ENCODE results near the gene UNKL.
"Not testable (repeated sequence)": the region's sequence is repeated elsewhere in the genome, so short reads cannot be mapped to it uniquely, and the experiment has no call there.

UNKL gene

DNA sequence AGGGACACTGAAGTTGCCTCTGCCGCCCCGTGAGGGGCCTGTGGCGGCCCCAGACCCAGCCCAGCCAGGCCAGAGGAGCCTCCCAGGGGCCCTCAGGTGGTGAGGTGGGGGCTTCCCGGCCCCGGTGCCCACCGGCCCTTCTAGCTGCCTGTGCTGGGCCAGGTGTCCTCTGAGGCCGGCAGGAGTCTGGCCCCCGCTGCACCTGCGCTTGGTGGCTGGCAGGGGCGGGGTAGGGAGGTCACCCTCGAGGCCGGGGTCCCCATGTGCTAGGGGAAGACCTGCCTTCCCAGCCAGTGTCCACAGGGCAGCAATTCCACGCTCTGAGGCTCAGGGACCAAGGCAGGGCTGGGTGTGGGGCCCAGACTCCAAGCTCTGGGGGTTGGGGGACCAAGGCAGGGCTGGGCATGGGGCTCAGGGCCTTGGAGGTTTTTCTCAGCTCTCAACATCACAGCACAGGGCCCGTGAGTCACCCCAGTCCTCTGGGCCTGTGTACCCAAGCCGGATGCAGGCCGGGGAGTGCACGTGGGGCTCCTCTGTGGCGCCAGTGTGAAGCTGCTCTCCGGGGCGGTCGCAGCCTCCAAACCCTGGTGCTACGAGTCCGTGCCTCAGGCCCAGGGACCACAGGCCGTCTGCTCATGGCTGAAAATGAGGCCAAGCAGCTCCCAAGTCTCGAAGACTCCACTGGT, 31.2 kb upstream of the UNKL start:
- no peak for DNase-seq

DNA sequence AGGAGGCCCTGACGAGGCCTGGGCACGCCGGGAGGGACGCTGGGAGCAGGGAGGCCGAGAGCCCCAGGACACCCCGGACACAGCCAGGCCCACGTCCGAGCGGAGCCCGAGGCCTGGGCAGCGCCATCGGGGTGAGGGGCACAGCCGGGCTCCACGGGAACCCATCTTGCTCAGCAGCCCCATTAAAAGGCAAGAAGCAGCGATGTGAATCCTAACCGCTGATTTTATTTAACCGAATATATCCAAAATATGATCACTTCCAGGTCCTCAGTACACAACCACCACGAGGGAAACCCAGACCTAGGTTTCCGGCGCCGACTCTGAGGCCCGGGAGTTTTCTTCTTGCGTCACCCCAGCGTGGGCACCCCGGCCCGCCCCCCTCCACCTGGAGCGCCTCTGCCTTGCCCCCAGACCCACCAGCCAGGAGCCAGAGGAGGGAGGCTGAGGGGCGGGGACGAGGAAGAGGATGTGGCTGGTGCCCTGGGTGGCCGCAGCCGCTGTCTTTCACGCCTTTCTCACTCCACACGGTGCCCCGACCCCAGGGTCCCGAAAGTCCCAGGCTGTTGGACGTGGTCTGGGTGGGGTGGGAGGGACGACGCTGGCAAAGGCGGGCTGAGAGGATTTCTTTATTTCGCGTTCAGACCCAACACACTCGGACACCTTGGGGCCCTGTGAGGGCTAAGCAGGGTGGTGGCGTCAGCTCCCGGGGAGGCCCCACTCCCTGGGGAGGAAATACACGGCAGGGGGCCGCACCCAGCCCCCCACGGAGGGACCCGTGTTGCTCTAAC, 30.4 kb upstream of the UNKL start:
- DNase-seq = no peak

DNA sequence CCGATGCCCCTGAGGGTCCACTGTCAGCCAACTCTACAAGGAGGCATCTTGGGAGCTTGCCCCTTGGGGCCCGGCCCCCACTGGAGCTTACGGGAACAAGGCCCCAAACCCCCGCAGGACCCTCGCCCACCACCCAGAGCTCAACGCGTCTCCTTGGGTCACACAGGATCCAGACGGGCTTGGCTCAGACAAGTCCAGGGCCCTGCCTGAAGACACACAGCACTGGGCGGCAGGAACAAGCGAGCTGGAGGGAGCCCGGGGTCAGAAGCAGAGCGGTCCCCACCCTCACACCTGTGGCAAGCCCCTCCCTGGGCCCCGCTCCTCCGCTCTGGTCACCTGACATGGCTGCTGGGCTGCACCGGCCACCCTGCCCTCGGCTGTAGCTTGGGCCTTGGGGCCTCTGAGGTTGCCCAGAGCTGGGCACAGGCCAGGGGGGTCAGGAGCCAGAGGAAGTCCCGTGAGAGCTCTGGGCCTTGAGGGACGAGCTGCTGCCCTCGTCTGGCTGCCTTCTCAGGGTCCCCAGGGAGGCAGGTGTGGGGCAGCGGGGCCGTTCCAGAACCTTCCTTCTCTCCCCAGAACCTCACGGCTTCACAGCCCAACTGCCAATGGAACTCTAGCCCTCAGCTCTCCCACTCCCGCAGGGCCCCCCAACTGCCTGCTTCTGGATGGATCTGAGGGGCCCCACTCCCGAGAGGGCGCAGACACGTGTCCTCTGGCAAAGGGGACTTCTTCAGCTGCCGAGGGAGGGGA, 29.7 kb upstream of the UNKL start, which contains the start of gene CCDC154:
Gene CCDC154 (minus strand): TSS at position 577 of the 750 bp plus-strand sequence. CDS start 234 bp downstream, at position 343.
- no peak for DNase-seq

DNA sequence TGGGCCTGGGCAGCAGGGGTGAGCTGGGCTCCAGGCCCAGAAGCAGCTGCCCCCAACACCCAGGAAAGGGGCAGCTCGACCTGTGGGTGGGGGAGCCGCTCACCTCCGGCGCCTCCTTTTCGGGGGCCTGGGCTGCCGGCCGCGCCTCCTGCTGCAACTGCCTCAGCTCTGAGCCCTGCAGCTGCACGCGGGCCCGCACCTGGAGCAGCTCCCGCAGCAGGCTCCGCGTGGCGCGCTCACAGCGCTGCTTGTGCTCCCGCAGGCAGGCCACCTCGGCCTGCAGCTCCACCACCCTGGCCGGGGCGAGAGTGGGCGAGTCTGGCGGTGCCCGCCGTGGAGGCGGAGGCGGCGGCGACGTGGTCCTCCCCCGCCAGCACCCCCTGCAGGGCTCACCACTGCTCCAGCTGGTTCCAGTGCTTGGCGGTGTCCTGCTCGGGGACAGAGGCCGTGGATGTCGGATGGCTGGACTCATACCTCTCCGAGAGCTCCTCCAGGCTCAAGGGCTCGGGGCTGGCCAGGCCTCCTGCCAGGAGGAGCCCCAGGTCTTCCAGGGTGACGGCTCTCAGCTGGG, 29.0 kb upstream of the UNKL start:
- no peak for DNase-seq

DNA sequence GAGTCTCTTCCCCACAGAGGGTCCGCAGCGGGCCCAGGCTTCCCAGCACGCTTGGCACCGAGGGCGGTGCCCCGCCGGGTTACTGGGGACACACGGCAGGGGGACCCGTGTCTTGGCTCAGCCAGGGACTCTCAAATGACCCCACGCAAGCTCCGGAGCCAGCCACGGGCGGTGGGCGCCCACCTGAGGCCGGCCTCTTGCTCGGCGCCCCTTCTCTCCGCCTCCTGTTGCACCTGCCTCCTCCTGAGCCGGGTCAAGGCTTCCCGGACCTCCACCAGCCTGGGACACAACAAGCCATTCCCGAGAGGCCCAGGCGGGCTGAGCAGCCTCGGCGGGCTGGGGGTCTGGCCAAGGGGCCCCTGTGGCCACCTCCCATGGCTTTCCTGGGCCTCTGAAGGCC, 28.2 kb upstream of the UNKL start:
- no peak for DNase-seq

DNA sequence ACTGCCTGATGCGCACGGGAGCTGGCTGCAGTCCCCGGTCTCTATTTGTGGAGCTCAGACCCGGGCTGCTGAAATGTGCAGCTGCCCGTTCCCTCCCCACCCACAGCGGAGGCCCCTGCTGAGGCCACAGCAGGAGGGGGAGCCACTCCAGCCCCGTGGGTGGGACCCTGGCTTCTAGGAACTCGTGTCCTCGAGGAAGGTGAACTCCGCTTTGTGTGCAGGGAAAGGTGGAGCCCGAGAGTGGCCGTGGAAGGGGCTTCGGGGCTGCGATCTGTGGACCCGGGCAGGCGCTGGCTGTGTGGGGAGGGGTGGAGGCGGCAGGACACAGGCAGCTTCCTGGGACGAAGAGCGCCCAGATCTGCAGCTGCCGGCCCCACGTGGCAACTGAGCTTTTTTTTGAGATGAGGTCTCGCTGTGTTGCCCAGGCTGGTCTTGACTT, 26.9 kb upstream of the UNKL start:
- DNase-seq = no peak

DNA sequence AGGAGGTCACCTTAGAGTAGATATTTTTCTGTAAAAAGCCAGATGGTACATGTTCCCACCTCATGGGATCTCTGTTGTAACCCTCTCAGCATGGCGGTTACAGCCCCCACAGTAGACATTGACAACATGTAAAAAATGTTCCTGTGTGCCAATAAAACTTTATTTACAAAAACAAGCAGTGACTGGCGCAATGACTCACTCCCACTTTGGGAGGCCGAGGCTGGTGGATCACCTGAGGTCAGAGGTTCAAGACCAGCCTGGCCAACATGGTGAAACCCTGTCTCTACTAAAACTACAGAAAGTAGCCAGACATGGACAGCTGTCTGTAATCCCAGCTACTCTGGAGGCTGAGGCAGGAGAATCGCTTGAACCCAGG, 25.2 kb upstream of the UNKL start:
- not testable (repeated sequence) for DNase-seq

DNA sequence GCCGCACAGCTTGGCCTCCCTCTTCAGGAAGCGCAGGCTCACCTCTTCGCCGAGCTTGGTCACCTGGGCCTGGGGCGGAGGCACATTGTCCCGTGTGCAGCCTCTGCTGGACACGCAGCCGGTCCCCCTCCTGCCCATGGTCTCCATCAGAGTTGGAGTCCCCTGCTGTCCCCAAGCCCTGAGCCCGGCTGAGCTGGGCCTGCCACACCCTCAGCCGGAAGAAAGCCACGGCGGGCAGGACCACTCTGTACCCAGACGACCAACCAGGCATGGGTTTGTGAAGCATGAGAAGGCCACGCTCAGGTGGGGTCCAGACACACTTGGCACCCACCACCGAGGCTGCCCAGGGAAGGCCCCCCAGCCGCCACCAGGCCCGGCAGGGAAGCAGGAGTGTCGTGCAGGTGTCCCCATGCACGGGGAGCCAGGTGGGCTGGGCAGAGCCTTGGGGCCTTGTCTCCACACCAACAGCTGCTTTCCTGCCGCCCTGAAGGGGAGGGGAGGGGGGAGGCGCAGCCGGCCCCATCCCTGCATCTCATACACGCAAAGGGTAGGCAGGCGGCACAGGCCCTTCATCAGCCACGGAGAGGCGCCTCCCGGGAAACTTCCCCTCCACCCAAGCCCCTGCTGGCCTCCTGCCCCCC, 24.7 kb upstream of the UNKL start:
- no peak for DNase-seq

DNA sequence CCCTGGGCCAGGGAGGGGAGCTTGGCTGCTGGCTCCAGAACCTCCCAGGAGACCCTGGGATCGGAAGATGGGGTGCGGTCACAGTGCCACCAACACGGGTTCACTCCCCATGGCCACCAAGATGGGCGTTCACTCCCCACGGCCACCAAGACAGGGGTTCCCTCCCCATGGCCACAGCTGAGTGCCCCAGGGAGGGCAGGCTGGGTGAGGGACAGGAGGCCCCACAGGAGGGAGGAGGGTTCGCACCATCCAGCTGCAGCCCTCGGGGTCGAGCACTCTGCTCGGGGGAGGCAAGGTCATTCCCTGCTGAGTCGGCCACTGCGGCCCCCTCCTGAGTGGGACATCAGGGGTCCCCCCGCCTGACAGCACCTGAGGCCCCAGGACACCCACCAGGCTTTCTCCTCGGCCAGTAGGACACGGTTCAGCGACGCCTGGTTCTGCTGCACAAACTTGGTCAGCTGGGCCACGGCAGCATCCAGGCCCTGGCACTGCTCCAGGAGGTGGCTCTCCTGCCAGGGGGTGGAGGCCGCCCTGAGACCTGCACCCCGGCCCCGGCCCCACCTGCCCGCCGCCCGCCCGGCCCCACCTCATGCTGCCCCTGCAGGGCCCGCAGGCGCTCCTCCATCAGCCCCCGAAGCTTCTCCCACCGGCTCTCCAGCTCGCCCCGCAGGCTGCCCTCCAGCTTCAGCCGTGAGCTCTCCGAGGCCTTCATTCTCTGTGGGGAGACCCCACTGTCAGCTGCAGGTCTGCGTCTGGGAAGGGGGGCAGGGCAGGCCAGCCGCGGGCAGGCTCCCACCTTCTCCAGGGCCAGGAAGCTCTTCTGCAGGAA, 23.9 kb upstream of the UNKL start:
- DNase-seq = no peak

DNA sequence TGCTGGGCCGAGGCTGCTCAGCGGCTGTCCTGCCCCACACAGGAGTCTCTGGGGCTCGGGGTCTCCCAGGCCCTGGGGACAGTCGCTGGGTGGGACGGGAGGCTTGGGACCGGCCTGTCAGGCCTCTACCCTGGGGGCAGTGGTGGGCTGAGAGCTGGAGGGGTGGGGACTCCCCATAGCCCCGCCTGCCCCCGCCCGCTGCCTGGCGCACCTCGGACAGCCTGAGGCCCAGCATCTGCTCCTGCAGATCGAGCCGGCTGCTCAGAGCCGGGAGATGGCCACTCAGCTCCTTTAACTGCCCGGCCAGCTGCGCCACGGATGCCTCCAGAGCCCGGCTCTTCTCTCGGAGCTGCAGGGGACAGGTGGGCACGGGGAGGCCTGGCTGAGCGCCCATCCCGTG, 23.1 kb upstream of the UNKL start:
- DNase-seq = no peak

DNA sequence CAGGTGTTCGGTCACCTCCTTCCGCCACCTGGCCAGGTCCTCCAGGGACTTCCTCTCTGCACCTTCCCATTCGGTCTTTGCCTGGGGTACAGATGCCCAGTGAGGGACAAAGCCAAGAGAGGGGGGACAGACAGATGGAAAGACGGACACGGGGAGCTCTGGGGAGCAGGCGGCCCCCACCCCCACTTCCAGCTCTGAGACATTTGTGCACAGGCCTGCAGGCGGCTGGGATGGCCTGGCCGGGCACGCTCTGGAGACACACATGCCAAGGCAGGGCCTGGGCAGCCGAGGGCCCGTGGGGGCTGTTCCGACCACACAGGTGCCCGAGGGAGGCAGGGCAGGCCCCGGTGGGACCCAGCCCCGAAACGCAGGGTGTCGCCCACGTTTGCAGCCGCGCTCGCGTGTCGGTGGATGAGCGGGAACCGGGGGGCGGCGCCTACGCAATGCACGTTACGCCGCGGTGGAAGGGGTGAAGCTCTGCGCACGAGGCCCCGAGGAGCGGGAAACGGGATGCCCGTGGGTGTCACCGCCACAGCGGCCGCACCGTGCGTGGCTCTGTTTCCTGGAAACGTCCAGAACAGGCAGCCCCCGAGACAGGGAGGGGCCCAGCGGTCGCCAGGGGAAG, 22.3 kb upstream of the UNKL start:
- no peak for DNase-seq

DNA sequence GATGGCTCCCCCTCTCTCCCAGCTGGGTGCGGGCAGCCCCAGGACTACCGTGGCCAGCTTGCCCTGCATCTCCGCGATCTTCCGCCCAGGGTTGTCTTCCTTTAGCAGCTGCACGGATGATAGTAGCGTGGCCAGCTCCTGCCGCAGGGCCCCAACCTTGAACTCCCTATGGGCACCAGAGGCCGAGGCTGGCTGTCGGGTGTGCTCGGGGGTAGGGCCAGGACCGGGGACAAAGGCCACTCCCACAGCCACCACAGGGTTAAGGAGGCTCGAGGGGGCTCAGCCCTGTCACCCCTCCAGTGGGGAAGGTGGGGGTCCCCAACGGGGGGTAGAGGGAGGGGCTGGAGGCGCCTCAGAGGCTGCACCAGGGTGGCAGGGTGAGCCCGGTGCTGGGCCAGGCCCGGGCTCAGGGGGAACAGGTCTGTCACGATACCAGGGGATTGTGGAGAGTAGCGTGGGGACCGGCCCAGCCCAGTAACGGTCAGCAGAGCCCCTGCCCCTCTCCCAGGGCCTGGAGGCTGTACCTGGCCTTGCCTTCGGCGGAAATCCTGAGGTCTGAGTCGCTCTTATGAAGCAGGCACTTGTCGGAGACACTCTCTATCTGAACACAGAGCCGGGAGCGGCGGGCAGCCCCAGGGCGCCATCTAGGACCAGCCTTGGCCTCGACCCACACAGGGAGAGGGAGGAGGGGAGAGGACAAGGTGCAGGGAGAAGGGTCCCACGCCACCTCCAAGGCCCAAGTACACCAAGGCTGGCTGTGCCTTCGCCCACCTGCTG, 21.6 kb upstream of the UNKL start:
- DNase-seq = no peak

DNA sequence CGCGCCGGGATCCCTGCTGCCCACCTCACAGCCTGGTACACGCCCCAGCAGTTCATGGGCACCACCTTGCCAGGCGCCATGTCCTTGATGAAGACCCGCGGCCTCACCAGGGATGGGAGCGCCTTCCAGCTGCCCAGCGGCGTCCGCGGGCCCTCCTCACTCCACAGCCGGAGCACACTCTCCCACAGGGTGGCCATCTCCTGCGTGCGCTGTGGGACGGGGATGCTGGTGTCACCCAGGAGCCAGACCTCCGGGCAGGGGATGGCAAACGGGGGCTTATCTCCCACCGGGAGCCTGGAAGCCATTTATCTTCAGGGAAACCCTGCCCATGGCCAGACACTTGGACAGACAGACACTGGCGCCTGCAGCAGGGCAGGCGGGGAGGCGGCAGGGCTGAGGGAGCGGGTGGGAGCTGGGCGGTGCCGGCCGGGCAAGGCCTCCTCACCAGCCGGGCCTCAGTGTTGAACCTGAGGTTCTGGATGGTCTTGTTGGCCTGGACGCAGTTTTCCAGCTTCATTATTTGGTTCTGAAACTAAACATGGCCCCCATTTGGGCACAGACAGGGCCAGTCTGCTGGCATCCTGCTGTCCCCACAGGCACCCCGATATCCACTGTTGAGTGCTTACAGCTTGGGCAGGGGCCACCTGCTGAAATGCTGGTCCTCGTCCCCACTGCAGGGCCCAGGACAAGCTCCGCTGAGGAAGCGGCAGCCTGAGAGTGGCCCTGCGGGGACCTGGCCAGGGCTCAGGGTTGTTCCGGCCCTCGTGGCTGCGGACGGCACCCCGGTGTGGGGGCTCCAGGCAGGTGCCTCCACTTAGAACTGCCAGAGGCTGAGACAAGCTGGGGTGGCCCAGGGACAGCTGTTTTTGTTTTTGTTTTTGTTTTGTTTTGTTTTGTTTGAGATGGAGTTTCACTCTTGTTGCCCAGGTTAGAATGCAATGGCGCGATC, 20.4 kb upstream of the UNKL start:
- no peak for DNase-seq

DNA sequence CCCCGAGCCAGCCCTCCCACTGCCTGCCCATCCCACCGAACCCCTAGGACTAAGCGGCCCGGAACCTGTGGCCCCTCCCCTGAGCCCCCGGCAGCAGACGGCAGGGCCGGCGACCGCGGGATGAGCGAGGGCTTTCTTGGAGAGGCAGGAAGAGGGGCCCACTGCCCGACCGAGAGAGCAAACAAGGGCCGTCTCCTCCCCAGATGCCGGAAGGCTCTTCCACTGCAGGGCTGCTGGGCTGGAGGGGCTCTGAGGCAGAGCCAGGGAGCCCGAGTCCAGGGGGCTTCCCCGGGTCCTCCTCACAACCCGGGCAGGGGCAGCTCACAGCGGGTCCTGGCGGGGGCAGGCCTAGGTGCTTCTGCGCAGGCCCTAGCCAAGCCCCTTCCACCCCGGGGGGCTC, 19.3 kb upstream of the UNKL start:
- DNase-seq = no peak

DNA sequence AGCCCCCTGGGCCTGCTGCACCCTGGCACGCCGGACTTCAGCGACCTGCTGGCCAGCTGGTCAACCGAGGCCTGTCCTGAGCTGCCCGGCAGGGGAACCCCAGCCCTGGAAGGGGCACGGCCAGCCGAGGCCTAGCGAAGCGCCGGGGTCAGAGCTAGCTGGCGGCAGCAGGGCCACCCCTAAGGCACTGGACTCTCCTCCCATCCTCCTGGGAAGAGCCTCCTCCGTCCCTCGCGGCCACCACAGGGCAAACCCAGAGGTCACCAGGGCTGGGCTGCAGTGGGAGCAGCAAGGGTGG, 18.7 kb upstream of the UNKL start:
- DNase-seq = no peak

DNA sequence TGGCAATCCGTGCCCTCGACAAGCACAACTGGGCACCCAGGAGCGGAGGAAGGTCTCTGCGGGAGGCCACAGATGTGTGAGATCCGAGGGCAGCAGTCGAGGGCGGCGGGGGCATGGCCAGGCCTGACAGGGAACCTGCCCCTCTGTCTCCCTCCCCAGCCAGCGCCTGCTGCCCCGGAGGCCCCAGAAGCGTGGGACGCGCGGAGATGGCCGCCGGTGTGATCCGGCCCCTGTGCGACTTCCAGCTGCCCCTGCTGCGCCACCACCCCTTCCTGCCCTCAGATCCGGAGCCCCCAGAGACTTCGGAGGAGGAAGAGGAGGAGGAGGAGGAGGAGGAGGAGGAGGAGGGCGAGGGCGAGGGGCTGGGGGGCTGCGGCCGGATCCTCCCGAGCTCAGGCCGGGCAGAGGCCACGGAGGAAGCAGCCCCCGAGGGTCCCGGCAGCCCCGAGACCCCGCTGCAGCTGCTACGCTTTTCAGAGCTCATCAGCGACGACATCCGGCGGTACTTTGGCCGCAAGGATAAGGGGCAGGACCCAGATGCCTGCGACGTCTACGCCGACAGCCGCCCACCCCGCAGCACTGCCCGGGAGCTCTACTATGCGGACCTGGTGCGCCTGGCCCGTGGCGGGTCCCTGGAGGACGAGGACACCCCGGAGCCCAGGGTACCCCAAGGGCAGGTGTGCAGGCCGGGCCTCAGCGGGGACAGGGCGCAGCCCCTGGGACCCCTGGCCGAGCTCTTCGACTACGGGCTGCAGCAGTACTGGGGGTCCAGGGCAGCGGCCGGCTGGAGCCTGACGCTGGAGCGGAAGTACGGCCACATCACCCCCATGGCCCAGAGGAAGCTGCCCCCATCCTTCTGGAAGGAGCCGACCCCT, 18.1 kb upstream of the UNKL start:
- DNase-seq = no peak

DNA sequence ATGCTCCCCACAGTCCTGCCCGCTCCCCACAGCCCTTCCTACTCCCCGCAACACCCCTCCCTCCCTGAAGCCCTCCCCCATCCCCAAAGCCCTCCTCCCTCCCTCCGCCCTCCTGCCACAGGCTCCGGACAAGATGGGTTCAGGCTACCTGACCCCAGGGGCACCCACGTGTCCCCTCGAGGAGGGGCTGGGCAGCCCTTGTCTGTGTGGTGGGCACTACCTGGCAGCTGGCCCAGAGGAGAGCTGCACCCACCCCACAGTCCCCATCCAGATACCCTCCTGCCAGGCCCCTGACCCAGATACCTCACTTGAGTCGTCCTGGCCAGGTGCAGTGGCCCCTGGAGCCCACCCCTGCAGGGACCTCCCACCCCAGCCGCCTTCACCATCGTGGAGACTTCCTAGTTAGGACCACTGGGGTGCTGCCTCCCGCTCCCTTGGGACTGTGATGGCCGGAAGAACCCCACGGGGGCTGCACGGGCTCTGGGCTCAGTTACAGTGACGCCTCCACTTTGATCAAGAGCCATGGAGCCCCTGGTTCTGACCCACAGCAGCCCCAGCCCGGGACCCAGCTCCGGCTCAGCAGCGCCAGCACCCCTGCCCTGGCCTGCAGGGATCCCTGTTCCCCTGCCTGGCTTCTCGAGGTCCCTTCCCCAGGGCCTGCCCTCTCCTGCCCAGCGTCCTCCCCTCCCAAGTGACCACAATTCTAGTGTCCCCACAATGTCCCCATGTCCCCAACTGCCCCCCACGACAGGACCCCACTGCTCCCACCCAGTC, 17.2 kb upstream of the UNKL start:
- DNase-seq = no peak

All from NCI-H187 (cell line).